Activated CD4-positive, alpha-beta T cell treated with anti-CD3 and anti-CD28 coated beads for 4 hours (primary cell): Measurements from ENCODE around the gene PKD2L1.
"Not testable (repeated sequence)": the region's sequence is repeated elsewhere in the genome, so short reads cannot be mapped to it uniquely, and the experiment has no call there.

ENCODE experiments used
- DNase-seq, 2 donors: peaks; one replicate each; pipeline ENCODE4 v3.0.0-alpha.2; 2020

Gene PKD2L1

GRCh38 chr10:100330079-100330478 is at the start of gene PKD2L1:
PKD2L1 (minus strand) TSS chr10:100330228; CDS start chr10:100330103, 125 bp downstream.
- no peak for DNase-seq

DNA sequence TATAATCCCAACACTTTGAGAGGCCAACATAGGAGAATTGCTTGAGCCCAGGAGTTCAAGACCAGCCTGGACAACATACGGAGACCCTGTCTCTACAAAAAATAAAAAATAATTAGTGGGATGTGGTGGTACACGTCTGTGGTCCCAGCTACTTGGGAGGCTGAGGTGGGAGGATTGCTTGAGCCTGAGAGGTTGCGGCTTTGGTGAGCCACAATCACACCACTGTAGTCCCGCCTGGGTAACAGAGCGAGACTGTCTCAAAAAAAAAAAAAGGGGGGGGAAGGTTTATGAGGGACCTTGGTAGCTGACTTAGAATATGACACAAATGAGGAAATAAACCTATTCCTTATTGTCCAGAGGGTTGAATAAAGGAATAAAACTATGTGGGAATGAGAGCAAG is 47.8 kb upstream of the PKD2L1 start:
- DNase-seq = no peak

DNA sequence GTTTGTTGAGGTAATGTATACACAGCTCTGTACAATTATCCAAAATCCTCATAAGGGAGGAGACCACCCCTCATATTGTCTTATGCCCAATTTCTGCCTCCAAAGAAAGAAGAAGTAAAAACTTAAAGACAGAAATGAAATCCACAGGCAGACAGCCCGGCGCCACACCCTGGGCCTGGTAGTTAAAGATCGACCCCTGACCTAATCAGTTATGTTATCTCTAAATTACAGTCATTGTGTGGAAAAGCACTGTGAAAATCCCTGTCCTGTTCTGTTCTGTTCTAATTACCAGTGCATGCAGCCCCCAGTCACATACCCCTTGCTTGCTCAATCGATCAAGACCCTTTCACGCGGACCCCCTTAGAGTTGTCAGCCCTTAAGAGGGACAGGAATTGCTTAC is 46.6 kb upstream of the PKD2L1 start:
- DNase-seq = not testable (repeated sequence)

GRCh38 chr10:100374677-100375353 is 44.8 kb upstream of the PKD2L1 start:
- not testable (repeated sequence) for DNase-seq

GRCh38 chr10:100374200-100374655 is 44.2 kb upstream of the PKD2L1 start:
- DNase-seq = no peak

- DNase-seq = peak; percentile 82 to 85
Observed at GRCh38 chr10:100373298-100374199, 43.5 kb upstream of the PKD2L1 start.

- no peak for DNase-seq
Observed at GRCh38 chr10:100372415-100373297, 42.6 kb upstream of the PKD2L1 start.

DNA sequence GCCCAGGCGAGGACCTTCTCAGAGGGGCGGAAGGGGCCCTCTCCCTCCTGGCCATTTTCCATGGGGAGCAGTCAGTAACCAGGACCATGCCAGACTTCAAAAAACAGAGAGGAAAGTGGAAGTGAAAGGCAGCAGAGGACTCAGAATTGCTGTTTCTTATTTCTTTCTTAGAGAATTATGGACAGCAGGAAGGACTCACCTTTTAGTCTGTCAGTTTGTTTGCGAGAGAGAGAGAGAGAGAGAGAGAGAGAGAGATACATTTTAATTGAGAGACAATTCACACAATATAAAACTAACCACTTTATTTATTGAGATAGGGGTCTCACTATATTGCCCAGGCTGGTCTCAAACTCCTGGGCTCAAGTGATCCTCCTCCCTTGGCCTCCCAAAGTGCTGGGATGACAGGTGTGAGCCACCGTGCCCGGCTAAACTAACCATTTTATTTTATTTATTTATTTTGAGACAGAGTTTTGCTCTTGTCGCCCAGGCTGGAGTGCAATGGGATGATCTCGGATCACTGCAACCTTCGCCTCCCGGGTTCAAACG is 41.5 kb upstream of the PKD2L1 start:
- DNase-seq = no peak

- peak; percentile 38 to 42 for DNase-seq
Observed at GRCh38 chr10:100370714-100371481, 40.9 kb upstream of the PKD2L1 start.

GRCh38 chr10:100368721-100369120 is 38.7 kb upstream of the PKD2L1 start:
- no peak for DNase-seq

DNA sequence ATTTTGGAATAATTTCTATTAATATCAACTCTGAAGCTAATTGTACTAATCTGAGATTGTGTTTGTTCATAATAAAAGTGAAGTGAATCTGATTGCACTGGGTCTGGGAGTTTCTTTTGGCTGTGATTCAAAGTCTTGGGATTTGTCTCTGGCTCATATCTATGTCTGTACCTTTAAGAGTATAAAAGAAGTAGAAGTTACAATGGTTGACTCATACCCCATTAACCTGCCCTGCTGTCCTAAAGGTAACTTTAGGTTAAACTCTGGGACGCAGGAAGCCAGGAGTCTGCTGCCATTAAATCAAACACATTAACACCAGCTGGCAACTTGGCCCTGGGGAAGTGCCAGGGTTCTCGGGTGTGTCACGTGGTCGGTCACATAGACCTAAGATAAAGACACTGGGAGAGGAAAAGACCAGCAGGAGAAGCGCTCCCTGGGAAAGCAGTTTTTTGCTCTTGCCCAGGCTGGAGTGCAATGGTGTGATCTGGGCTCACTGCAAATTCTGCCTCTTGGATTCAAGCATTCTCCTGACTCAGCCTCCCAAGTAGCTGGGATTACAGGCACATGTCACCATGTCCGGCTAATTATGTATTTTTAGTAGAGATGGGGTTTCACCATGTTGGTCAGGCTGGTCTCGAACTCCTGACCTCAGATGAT is 34.8 kb upstream of the PKD2L1 start:
- no peak for DNase-seq

GRCh38 chr10:100364175-100364574 is 34.1 kb upstream of the PKD2L1 start:
- DNase-seq = no peak

- no peak for DNase-seq
Observed at GRCh38 chr10:100362570-100363496, 32.8 kb upstream of the PKD2L1 start.

GRCh38 chr10:100360234-100360633 is 30.2 kb upstream of the PKD2L1 start:
- no peak for DNase-seq

GRCh38 chr10:100359529-100360150 is 29.6 kb upstream of the PKD2L1 start:
- no peak for DNase-seq

DNA sequence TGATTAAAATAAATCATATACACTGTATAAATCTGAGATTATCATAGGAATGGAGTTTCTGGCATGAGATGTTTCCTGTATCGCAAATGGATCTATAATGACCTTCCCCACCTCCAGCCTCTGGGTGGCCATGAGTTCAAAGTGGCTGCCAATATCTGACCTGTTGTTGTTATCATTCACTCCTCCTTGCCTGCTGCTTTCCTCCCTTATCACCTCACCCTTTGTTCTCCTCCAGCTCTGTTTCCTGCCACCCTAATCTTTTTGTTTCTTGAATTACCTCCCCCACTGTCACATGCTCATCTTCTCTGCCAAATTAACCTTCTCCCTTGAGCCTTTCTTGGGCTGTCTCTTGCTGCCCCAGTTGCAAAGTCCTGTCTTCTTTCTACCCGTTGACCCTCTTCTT is 29.0 kb upstream of the PKD2L1 start:
- DNase-seq = no peak

- DNase-seq = no peak
Observed at GRCh38 chr10:100357059-100357858, 27.2 kb upstream of the PKD2L1 start.
